Fibroblast of pulmonary artery (primary cell): ENCODE data around the gene ST6GALNAC4.

Experiments
- DNase-seq: peaks from one replicate; pipeline ENCODE4 v3.0.0-alpha.2; 2010; ENCODE audit warnings: low read depth
- H3K4me3 ChIP-seq: replicated peaks from 2 replicates; pipeline ENCODE4 v1.5.1; 2011; ENCODE audit warnings: low read depth, mild to moderate bottlenecking, control low read depth, low read length, moderate library complexity
- CTCF ChIP-seq: IDR thresholded peaks from 2 replicates; pipeline ENCODE4 v1.5.1; 2011; ENCODE audit warnings: mild to moderate bottlenecking, control low read depth, low read length, inconsistent platforms; ENCODE audit errors: missing control alignments

The ST6GALNAC4 gene

GRCh38 chr9:127917603-127918002 lies 762 bp upstream of the ST6GALNAC4 start:
- no peak overlapping the region for H3K4me3 ChIP-seq
- DNase-seq = no peak
- no peak for TF ChIP-seq CTCF

- peak overlapping the region; percentile 76 for H3K4me3 ChIP-seq
- DNase-seq = no peak
- no peak for TF ChIP-seq CTCF
These were observed 781 bp downstream of the ST6GALNAC4 start for GRCh38 chr9:127915801-127916719.

- no peak for DNase-seq
- H3K4me3 ChIP-seq = no peak overlapping the region
- TF ChIP-seq CTCF = no peak
These were observed 1.5 kb downstream of the ST6GALNAC4 start for GRCh38 chr9:127915325-127915752.

GRCh38 chr9:127913682-127914081 lies 3.2 kb downstream of the ST6GALNAC4 start:
- no peak for DNase-seq
- H3K4me3 ChIP-seq = no peak overlapping the region
- TF ChIP-seq CTCF = no peak

GRCh38 chr9:127912882-127913281 lies 4.0 kb downstream of the ST6GALNAC4 start:
- TF ChIP-seq CTCF = no peak
- H3K4me3 ChIP-seq = no peak overlapping the region
- DNase-seq = no peak

- TF ChIP-seq CTCF = no peak
- no peak for DNase-seq
- H3K4me3 ChIP-seq = no peak overlapping the region
These were observed 4.5 kb downstream of the ST6GALNAC4 start for GRCh38 chr9:127912296-127912695.
